HG02588 (cell line): ENCODE results near the gene RNF169.
"Not testable (repeated sequence)": the region's sequence is repeated elsewhere in the genome, so short reads cannot be mapped to it uniquely, and the experiment has no call there.

Experiments used
- ATAC-seq: cut with Tn5 transposase; IDR thresholded peaks from one replicate; pipeline ENCODE4 v1.9.1; 2021; ENCODE audit warnings: mild to moderate bottlenecking, moderate library complexity; ENCODE audit not compliant: unreplicated experiment

RNF169 gene

DNA sequence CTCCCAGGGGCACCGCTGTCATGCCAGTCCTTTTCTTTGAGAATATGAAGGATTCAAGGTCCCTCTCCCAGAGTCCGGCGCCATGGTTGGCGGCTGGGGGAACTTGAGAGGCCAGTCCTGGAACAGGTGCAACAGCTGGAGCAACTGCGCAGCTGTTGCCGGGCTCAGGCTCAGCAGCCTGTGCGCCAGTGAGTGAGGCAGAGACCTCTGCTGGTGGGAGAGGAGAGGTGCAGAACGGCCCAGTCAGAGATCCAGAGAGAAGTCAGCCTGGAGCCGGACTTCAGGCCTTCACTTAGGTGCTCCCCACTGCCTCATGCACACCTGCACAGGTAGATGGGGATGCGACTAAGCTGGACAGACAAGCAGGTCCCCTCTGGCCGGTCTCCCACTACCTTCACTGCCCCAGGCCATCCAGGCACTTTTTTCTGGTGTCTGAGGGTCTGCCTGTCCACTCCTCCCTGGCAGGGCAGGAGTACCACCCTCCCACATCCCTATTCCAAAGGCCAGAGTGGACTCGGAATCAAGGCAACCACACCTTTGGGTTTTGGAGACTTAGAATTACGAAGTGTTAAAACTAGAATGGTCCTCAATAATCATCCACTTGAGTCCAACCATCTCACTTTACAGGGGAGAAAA lies 22.0 kb upstream of the RNF169 start:
- peak; percentile 81 for ATAC-seq

DNA sequence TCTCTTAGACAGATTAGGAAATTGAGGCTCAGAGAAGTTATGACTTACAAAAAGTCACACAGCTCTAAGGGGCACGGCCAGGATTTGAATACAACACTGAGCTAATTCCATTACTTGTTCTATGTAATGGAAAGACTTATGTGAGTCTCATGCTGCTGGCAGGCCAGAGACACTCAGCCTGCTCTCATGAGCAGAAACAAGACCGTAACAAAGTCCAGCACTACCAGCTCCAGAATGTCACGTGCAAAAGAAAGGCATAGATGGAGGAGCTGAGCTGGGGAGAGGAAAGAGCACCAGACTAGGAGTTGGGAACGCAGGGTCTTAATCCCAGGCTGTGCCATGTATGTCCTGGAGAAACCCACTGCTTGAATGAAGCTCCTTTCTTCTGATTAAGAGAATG lies 19.3 kb upstream of the RNF169 start:
- no peak for ATAC-seq

DNA sequence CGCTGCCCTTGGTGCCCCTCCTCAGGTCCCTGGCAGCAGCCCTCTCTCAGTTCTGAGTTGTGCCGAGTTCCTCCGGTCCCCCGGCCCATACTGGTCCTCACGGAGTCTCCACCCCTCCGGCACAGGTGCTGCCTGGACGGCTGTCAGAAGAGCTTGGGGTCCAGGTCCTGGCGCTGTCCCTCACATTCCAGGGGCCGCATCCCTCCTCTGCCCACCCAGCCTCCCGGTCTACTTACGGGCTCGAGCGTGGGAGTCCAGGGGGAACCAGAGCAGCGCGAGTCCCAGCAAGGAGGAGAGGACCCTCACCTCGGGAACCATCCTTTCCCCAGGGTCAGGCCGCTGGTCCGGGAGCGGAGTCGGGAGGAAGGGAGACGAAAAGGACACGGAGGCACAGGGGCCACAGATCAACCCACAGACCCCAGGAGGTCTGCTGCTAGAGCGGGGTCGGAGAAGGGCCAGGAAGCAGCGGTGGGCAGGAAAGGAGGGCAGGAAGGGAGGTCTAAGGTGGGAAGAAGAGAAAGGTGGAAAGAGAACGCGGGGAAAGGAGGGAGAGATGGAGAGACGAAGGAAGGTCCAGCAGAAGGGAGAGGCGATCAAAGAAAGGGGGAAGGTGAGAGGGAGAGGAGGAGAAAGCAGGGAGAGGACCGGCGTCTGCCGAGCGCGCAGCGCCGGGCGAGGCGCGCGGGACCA lies 17.9 kb upstream of the RNF169 start:
- ATAC-seq = no peak

DNA sequence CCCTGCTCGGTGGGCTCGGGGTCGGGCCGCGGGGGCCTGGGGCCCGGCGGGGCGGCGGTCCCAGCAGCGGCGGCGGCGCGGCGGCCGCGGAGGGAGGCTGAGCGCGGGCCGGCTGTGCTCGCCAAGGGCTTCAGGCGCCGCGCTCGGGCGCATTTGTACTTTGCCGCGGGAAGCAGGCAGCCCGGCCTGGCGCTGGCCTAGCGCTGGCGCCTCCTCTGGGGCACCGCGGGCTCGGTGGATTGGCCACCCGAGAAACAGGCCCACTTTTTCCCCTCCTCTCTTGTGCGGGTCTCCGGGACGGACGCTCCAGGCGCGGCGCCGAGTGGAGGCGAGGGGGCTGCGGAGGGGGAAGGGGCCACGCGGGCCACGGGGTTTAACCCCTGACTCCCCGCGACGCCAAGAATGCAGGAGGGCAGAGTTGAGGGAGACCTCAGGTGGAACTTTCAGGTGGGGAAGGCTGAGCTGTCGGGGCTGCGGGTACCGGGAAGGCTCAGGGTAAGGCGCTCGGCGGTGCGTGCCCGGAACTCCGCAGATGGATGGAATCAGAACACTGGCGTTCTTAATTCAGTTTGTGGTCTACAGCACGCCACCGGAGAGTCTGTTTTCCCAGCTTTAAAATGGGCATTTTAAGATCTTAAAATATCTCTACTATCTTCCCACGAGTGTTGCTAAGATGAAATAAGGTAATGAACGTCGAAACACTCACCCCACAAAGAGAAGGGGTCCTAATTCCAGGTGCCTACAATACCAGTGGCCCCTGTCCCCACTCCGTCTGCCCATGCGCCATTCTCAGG lies 17.2 kb upstream of the RNF169 start, which contains the start of gene CHRDL2:
Gene CHRDL2, minus strand, starts transcription at position 126 of the 794 bp plus-strand sequence. CDS start 538 bp downstream, outside the sequence.
- no peak for ATAC-seq

DNA sequence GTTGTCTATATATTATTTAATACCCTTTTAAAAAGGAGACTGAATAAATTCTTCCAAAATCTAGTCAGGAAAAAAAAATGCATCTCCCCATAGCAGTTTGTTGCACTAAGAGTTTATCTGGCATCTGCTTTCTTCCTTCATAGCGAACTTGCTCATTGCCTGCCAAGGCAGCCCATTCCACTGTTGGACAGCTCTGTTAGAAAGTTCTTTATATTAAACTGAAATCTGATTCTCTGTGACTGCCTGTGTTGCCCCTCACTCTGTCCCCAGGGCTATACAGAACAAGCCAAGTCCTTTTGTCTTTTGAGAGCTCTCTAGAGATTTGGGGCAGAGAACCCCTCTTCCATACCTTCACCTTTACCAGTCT lies 14.1 kb upstream of the RNF169 start:
- no peak for ATAC-seq

DNA sequence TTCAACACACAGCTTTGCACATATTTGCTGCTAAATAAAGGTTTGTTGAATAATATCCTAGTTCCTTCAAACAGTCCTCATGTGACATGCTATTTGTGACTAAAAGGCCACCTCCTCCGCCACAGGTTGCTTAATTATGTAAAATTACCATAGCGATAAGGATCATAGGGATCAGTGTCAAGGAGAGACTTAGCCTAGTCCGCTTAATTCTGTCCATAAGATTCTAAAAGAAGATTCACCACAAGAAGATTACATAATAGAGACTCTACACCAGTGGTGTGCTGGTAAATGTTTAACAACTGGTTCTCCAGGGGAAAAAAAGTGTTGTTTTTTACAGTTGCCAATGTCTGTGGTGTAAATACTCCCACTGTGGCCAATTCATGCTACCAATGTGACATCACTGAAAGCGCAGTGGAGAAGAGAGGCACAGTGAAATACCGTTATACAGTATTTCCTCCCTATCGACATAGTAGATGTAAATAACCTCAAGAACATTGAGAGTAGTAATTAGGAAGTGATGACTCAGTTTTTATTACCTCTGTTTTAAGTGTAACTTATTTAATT lies 13.2 kb upstream of the RNF169 start:
- no peak for ATAC-seq

DNA sequence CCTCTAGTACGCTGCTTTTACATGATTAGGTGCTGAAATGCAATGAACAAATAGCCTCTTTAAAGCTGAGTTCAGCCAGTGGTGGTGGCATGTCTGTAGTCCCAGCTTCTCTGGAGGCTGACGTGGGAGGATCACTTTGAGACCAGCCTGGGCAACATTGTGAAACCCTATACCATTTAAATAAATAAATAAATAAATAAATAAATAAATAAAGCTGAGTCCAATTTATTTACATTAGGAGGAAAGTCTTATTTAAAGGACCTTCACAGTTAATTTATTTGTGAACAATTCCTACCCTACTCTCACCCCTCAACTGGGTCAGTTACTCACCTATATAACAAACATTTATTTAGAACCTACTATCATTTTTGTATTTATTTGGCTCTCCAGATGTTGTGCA lies 12.6 kb upstream of the RNF169 start:
- ATAC-seq = no peak

DNA sequence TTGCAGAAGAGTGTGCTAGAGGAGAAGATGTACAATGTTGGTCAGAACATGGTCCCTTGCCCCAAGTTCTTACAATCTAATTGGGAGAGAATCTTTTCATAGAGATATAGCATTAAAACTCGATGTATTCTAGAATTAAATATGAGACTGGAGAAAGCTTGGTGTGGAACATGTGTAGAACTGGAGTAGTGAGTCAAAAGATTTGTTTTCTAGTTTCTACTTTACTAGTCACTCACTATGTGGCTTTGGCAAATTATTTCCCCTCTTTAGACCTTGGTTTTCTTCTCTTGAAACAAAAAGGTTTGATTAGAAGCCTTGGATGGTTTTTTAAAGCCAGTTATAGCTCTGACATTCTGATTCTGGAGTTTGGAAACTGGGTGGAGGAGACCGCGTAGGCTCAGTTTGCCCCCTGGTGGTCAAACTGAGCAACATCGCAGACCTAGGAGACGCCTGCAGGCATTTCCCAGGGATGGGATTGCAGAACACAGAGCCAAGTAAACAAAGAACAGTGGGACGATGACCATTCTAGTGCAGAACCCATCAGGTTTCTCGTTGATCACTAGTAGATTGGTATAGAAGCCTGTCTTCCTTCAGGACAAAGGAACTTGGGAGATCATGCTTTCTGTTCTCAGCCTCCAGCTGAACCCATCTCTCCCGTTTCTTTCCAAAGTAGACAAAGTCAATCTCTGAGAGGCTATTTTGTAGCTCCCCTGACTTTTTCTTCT lies 8.9 kb upstream of the RNF169 start:
- ATAC-seq = no peak

DNA sequence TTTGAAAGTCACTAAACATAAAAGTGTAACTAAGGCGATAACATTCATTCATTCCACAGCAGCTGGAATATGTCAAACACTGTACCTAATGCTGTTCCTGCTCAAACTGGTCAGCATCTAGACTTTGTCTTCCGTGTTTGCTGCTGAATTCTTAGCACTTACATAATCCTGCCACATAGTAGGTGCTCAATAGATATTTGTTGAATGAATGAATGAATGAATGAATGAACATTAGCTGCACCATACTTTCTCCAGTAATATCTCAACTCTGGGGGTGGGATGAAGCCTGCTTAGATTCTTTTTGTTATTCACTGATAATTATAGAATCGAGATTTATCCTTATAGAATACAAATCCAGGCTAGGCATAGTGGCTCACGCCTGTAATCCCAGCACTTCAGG lies 6.6 kb upstream of the RNF169 start:
- no peak for ATAC-seq

DNA sequence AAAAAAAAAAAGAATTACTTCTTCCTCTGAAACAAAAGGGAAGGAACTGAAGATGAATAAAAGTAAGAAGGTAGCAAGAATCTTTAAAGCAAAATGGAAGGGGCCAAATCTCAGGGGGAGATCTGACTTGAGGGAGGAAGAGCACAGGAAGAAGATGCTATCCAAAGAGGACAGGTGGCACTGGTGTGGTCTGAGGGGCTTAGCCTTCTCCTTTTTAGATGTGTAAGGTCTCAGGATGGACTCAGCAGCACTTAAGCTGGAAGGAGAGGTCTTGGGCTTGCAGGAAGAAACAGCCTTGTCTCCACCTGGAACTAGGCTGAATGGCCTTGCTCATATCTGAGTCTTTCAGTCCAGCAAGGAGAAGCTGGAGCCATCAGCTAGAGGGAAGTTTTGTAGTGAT lies 5.0 kb upstream of the RNF169 start:
- ATAC-seq = no peak

DNA sequence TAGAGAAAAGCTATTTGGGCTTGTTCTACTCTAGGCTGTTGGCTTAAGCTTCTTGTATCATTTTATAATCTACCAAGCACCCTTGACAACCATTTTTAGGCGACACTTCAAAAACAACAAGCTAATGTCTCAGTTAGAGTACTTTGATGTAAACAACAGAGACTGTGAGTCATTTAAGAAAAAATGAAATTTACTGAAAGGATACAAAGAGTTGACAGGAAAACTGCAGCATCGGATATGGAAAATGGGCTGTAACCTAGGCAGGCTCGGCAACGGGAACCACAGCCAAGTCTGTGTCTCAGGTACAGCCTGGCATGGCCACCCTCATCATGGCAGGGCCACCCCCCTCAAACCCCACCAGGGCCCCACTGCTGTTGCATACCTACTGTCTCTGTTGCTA lies 4.4 kb upstream of the RNF169 start:
- no peak for ATAC-seq

DNA sequence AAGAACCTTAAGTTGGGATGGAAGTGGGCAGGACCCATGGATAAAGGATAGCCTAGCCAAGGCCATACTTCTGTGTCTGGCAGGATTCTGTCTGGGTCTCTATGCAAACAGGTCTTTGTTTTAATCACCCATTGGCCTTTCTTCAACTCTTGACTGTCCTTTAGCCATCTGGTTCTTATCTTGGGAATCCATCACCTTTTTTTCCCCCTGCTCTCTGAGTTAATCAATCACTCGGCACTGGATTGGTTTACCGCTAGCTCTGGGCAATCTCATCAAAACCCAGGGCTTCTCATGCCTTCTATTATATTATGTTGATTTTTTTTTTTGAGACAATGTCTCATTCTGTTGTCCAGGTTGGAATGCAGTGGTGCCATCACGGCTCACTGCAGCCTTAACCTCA lies 1.8 kb upstream of the RNF169 start:
- ATAC-seq = no peak

DNA sequence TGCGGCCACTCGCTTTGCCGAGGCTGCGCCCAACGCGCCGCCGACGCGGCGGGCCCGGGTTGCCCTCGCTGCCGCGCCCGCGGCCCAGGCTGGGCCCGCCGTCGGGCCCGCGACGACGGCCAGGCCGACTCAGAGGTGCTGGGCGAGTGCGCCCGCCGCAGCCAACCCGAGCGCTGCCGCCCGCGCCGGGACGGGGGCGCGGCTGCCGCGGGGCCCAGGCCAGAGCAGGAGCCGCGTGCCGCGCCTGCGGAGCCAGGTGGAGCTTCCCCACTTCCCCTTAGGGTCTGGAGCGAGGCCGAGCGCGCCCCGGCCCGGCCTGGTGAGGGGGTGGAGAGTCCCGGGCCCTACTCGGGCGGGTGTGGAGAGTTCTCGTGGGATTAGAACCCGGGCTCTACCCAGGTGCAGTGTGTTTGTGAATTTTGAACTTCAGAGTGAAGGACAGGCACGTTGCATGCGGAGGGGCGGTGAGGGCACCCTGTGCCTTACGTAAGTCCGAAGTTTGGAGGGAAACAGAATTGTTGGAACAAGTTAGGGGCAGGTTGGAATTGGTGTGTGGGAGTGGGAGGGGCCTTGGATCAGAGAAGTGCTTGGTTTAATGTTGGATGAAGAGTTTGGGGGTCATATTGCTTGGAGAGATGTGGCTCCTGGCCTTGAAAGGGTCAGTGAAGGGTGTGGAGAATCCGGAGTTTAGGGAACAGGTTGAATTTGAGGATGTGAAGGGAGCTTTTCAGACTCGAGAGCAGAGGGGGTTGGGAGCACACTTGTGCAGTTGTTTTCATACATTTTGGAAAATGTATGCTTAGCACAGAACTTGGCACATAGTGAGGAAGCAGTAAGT lies 697 bp downstream of the RNF169 start:
- ATAC-seq = peak; percentile 53

DNA sequence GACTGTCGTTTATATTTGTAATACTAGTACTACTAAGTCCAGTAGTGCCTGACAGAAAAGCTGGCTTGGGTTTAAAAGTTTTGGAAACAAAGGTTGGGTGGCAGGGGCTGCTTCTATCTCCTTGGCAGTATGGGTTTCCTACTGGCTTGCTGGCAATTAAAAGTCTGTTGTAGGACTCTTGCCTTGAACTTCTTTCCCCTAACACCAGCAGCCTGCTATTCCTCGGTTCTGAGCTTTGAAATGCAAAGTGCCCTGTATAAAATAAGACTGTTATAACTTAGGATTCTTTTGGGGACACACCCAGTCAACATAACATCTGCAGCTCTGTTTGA lies 1.3 kb downstream of the RNF169 start:
- ATAC-seq = no peak

DNA sequence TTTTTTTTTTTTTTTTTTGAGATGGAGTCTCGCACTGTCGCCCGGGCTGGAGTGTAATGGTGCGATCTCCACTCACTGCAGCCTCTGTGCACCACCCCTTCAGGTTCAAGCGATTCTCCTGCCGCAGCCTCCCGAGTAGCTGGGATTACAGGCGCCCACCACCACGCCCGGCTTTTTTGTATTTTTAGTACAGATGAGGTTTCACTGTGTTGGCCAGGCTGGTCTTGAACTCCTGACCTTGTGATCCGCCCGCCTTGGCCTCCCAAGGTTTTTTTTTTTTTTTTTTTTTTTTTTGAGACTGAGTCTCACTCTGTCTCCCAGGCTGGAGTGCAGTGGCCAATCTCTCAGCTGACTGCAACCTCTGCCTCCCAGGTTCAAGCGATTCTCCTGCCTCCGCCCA lies 1.9 kb downstream of the RNF169 start:
- not testable (repeated sequence) for ATAC-seq

DNA sequence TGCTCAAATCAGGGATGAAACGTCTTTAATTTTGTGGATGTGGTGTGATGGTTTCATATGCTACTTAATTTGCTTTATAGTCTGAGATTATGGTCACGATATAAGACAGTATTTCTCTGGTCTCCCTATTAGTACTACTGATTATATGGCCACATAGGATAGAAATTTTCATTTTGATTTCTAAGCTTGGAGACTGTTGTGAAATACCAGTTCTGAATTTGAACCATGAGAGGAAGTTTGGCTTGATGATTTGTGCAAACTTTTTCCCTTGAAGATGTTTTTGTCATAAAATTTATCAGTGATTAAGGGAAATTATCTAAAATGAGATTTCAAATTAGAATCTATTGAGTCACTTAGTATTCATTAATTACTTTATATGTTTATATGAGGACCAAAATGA lies 2.7 kb downstream of the RNF169 start:
- ATAC-seq = no peak

DNA sequence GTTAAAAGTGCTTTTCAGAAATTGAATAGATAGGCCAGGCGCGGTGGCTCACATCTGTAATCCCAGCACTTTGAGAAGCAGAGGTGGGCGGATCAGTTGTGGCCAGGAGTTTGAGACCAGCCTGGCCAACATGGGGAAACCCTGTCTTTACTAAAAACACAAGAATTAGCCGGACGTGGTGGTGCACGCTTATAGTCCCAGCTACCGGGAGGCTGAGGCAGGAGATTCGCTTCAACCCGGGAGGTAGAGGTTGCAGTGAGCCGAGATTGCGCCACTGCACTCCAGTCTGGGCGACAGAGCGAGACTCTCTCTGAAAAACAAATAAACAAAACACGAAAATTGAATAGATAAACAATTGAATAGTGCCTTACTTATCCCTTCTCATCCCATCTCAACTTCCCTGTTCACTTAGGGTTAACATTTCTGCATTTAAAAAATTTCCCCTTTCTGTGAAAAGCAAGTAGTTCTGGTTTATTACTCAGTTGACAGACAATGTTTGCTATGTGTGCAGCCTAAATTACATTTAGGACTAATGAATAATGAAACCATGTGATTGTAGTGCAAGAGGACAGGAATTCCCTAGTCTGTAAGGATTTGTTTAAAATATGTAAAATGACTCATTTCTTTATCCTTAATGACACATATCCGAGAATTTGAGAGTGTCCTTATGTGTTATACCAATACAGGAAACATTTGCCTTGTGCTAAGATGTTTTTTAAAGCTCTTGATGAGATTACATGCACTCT lies 6.0 kb downstream of the RNF169 start:
- no peak for ATAC-seq

DNA sequence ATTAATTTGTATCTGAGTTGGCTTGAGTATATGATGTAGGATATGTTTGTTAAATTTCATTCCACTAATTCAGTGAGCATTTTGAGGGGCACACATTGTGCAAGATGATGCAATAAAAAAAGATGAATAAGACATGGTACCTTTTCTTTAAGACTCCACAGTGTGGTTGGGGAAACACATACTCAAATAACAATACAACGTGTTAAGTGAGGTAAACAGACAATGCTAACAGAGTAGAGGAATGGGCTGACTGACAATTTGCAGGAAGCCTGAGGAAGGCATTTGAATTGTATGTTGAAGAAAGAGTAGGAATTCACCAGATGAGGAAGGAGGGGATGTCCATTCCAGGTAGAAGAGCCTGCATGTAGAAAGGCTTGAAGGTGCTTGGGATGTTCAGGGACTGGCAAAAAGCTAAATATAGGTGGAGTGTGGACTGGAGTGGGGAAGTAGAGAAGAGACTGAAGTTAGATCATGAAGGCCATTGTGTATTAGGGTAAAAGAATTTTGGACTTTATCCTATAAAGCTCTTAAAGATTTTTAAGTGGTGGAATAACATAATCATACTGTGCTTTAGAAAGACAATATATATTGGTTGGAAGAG lies 6.8 kb downstream of the RNF169 start:
- no peak for ATAC-seq

DNA sequence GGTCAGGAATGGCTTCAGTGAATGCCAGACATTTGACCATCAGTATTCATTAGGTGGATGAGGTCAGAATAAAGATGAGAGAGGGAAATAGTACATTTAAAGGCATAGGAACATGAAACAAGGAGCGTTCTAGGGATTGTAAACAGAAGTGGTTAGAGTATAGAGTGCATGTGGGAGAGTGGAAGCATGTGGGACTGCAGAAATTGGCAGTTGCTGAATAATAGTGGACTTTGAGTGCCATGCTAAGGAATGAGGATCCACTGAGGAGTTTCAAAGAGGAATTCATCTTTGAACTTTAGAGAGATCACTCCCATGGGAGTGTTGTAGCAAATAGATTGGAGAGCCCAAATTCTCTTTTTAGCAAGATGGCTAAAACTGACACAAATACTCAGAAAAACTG lies 7.9 kb downstream of the RNF169 start:
- no peak for ATAC-seq
